ENCODE data around the gene GABBR2.

- no peak for TF ChIP-seq POLR2A (IDR thresholded peaks at IDR 0.05)
- TF ChIP-seq, protein P1, sequence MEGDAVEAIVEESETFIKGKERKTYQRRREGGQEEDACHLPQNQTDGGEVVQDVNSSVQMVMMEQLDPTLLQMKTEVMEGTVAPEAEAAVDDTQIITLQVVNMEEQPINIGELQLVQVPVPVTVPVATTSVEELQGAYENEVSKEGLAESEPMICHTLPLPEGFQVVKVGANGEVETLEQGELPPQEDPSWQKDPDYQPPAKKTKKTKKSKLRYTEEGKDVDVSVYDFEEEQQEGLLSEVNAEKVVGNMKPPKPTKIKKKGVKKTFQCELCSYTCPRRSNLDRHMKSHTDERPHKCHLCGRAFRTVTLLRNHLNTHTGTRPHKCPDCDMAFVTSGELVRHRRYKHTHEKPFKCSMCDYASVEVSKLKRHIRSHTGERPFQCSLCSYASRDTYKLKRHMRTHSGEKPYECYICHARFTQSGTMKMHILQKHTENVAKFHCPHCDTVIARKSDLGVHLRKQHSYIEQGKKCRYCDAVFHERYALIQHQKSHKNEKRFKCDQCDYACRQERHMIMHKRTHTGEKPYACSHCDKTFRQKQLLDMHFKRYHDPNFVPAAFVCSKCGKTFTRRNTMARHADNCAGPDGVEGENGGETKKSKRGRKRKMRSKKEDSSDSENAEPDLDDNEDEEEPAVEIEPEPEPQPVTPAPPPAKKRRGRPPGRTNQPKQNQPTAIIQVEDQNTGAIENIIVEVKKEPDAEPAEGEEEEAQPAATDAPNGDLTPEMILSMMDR (IDR thresholded peaks at IDR 0.05), result no peak
Observed at GRCh38 chr9:98333703-98334582, 374.8 kb downstream of the GABBR2 start.

Measured in adrenal gland (tissue), 5 donors.